CD14-positive monocyte (primary cell): ENCODE results near the gene SPESP1. TPM values are rescaled to one million over a fixed set of nuclear protein-coding genes. Genes with fewer than 3 reads are reported as not detected.

Source experiments
- DNase-seq, 3 donors: peaks; one replicate each; pipeline ENCODE4 v3.0.0-alpha.2; 2011 to 2022
- H2AFZ ChIP-seq: 2 replicates; pipeline ENCODE4 v1.6.0; 2012; ENCODE audit warnings: mild to moderate bottlenecking, low read depth, low read length, inconsistent platforms; ENCODE audit not compliant: insufficient read depth, poor library complexity, severe bottlenecking
- H3K27ac ChIP-seq, 2 donors: 1 replicate in 1 of 2; 2 replicates in 1 of 2; pipeline ENCODE4 v1.5.1; 2012 to 2013; ENCODE audit warnings: low read length in 2 of 2, control low read depth in 1 of 2, inconsistent platforms in 1 of 2, low read depth in 1 of 2, mild to moderate bottlenecking in 1 of 2
- H3K27me3 ChIP-seq, 2 donors: one replicate each; pipeline versions ENCODE4 v1.6.0 to v1.6.1; 2011 to 2013; ENCODE audit warnings: low read length in 2 of 2; ENCODE audit not compliant: control insufficient read depth in 2 of 2, insufficient read depth in 2 of 2
- H3K36me3 ChIP-seq, 2 donors: replicated peaks in 1 of 2; 1 replicate in 1 of 2; 2 replicates in 1 of 2; pipeline versions ENCODE4 v1.5.1 to v1.6.1; 2012 to 2013; ENCODE audit warnings: low read length in 2 of 2, control low read depth in 1 of 2, inconsistent platforms in 1 of 2, mild to moderate bottlenecking in 1 of 2; ENCODE audit not compliant: insufficient read depth in 2 of 2, control insufficient read depth in 1 of 2
- H3K4me1 ChIP-seq, 2 donors: 1 replicate in 1 of 2; 2 replicates in 1 of 2; pipeline versions ENCODE4 v1.5.1 to v1.6.1; 2012 to 2013; ENCODE audit warnings: low read length in 2 of 2, control low read depth in 1 of 2, inconsistent platforms in 1 of 2, mild to moderate bottlenecking in 1 of 2, moderate library complexity in 1 of 2; ENCODE audit not compliant: insufficient read depth in 2 of 2, control insufficient read depth in 1 of 2
- H3K4me2 ChIP-seq: replicated peaks from 2 replicates; pipeline ENCODE3; 2012; ENCODE audit warnings: low read length, moderate library complexity, mild to moderate bottlenecking; ENCODE audit not compliant: poor library complexity, severe bottlenecking; ENCODE audit errors: extremely low read depth
- H3K4me3 ChIP-seq, 3 experiments: fragments of 200-600 bp in 1 of 3; sonication (generic) in 1 of 3; replicated peaks in 1 of 3; 1 replicate in 2 of 3; 2 replicates in 1 of 3; pipeline ENCODE4 v1.5.1; 2011 to 2013; ENCODE audit warnings: low read length in 3 of 3, mild to moderate bottlenecking in 3 of 3, control low read depth in 2 of 3, low read depth in 2 of 3, inconsistent platforms in 1 of 3, moderate library complexity in 1 of 3
- H3K79me2 ChIP-seq: 2 replicates; pipeline ENCODE4 v1.6.0; 2012; ENCODE audit warnings: mild to moderate bottlenecking, control low read depth, inconsistent platforms, low read length, moderate library complexity; ENCODE audit not compliant: insufficient read depth
- H3K9ac ChIP-seq: 2 replicates; pipeline ENCODE4 v1.6.0; 2017; ENCODE audit warnings: low read length, mild to moderate bottlenecking; ENCODE audit not compliant: insufficient read depth, poor library complexity, severe bottlenecking
- H3K9me3 ChIP-seq, 2 donors: replicated peaks in 1 of 2; 1 replicate in 1 of 2; 2 replicates in 1 of 2; pipeline versions ENCODE4 v1.5.1 to v1.6.1; 2012 to 2013; ENCODE audit warnings: low read length in 2 of 2, control low read depth in 1 of 2; ENCODE audit not compliant: control insufficient read depth in 1 of 2, insufficient read depth in 1 of 2
- H4K20me1 ChIP-seq: 2 replicates; pipeline ENCODE4 v1.6.0; 2012; ENCODE audit warnings: mild to moderate bottlenecking, low read length, control low read depth, moderate library complexity; ENCODE audit not compliant: insufficient read depth
- H3K27ac Mint-ChIP-seq, 7 donors: one replicate each; pipeline ENCODE4 v1.8.0; 2020; ENCODE audit warnings: mild to moderate bottlenecking in 7 of 7, mixed read lengths in 7 of 7, moderate library complexity in 6 of 7, inconsistent platforms in 2 of 7
- H3K27me3 Mint-ChIP-seq, 3 donors: one replicate each; pipeline ENCODE4 v1.8.0; 2021 to 2022; ENCODE audit warnings: low read depth in 3 of 3, mild to moderate bottlenecking in 3 of 3, mixed read lengths in 3 of 3, moderate library complexity in 3 of 3, inconsistent platforms in 1 of 3
- H3K36me3 Mint-ChIP-seq, 2 donors: one replicate each; pipeline ENCODE4 v1.8.0; 2020; ENCODE audit warnings: mixed read lengths in 2 of 2, inconsistent platforms in 1 of 2, mild to moderate bottlenecking in 1 of 2
- H3K4me1 Mint-ChIP-seq: one replicate; pipeline ENCODE4 v1.8.0; 2020; ENCODE audit warnings: mild to moderate bottlenecking, mixed read lengths
- H3K4me3 Mint-ChIP-seq, 2 donors: one replicate each; pipeline ENCODE4 v1.8.0; 2020; ENCODE audit warnings: mild to moderate bottlenecking in 2 of 2, mixed read lengths in 2 of 2, moderate library complexity in 1 of 2
- H3K9me3 Mint-ChIP-seq, 7 donors: one replicate each; pipeline ENCODE4 v1.8.0; 2020 to 2022; ENCODE audit warnings: mixed read lengths in 7 of 7, mild to moderate bottlenecking in 6 of 7, moderate library complexity in 6 of 7, inconsistent platforms in 2 of 7
- CTCF ChIP-seq: fragments of 200-600 bp; IDR thresholded peaks from one replicate; pipeline ENCODE4 v1.8.0; 2022; ENCODE audit warnings: antibody characterized with exemption, mild to moderate bottlenecking
- WGBS: methylation state at CpG from one replicate; pipeline ENCODE4 v1.1.5; 2013; ENCODE audit warnings: missing lambda C conversion rate; ENCODE audit not compliant: insufficient coverage; 5-methylcytosine and 5-hydroxymethylcytosine counted together
- intact Hi-C, 2 donors: fragments of 100-400 bp; cut with micrococcal nuclease; formaldehyde crosslinking; loops; one replicate each; pipeline versions ENCODE4 v1.15.0 to v1.15.1; 2023
- polyA plus RNA-seq, 3 donors: library from polyadenylated mRNA; depleted of rRNA in 1 of 3; unstranded in 2 of 3; stranded (reverse) in 1 of 3; fragments of 300-500 nt in 2 of 3; fragments of >200 nt in 1 of 3; fragmentation: Illumina TruSeq in 2 of 3; gene quantifications; 1 replicate in 2 of 3; 2 replicates in 1 of 3; pipeline ENCODE4 v1.2.3, GENCODE V29; 2012 to 2021

SPESP1 gene
- polyA plus RNA-seq, 3 donors = 0.17 to 0.86 (median 0.47) TPM

DNA sequence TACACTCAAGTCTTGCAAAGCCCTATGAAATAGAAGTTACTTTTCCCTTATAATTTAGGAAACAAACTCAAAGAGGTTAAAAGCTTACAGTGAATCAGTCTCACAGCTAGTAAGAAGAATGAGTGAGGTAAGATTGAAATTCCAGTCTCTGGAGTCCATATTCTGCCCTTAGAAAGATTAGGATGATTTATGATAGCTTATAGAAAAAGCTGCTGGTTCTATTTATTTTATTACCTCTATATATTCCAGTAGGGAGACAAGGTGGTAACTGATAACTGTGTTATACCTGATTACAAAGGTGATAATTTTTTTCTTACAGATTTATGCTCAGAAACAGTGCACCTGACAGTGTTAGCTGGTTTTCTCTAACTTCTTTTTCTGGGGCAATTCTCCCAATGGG is 34.1 kb upstream of the SPESP1 start:
- H3K36me3 Mint-ChIP-seq = no peaks in the 10 kb centered on the region
- H3K27ac Mint-ChIP-seq = no peak overlapping the region
- H3K9me3 Mint-ChIP-seq = peaks cover 0 to 3% (median 0%) of the 10 kb centered on the region in 7 donors
- no peaks in the 10 kb centered on the region for H3K36me3 ChIP-seq
- intact Hi-C loops = no loop called here
- peaks cover 4 to 16% (median 13%) of the 10 kb centered on the region in 3 donors for H3K27me3 Mint-ChIP-seq
- H3K9ac ChIP-seq = no peak overlapping the region
- no peak for DNase-seq
- H3K4me1 ChIP-seq = no peaks in the 10 kb centered on the region
- no peak overlapping the region for H3K4me2 ChIP-seq
- no peak overlapping the region for H3K27ac ChIP-seq
- H3K4me1 Mint-ChIP-seq = no peaks in the 10 kb centered on the region
- H4K20me1 ChIP-seq = no peaks in the 10 kb centered on the region
- no peak overlapping the region for H3K4me3 Mint-ChIP-seq
- H3K4me3 ChIP-seq = no peak overlapping the region
- no peak for TF ChIP-seq CTCF
- H2AFZ ChIP-seq = no peak overlapping the region
- H3K79me2 ChIP-seq = no peaks in the 10 kb centered on the region
- H3K27me3 ChIP-seq = no peaks in the 10 kb centered on the region
- no peaks in the 10 kb centered on the region for H3K9me3 ChIP-seq

DNA sequence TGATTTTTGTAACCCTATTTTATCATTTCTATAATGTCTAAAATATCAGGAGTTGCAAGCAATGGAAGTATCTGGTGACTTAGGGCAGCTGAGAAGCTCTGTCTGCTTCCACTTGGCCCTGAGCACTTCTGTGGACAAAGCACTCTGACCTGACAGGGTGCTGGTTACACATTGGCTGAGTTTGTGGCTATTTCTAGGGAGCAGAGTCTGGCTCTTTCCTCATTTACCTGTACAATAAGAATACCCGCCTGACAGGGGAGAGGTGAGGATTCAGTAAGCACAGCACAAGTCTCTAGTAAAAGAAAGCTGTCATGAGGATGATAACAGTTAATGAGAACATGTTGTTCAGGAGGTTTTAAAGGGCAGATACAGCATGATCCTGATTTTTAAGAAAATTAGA is 33.3 kb upstream of the SPESP1 start:
- H3K36me3 ChIP-seq = no peaks in the 10 kb centered on the region
- peaks cover 0 to 3% (median 0%) of the 10 kb centered on the region in 7 donors for H3K9me3 Mint-ChIP-seq
- no peak overlapping the region for H3K4me3 ChIP-seq
- no peak overlapping the region for H3K4me2 ChIP-seq
- no peak overlapping the region for H2AFZ ChIP-seq
- H3K4me1 ChIP-seq = no peaks in the 10 kb centered on the region
- no peak for TF ChIP-seq CTCF
- no peaks in the 10 kb centered on the region for H4K20me1 ChIP-seq
- no peaks in the 10 kb centered on the region for H3K79me2 ChIP-seq
- no peak overlapping the region for H3K4me3 Mint-ChIP-seq
- no peak for DNase-seq
- H3K27me3 ChIP-seq = no peaks in the 10 kb centered on the region
- H3K9ac ChIP-seq = no peak overlapping the region
- no peaks in the 10 kb centered on the region for H3K9me3 ChIP-seq
- H3K4me1 Mint-ChIP-seq = no peaks in the 10 kb centered on the region
- WGBS = no CpG with 5 or more reads among the region's 1 CpG
- no peaks in the 10 kb centered on the region for H3K36me3 Mint-ChIP-seq
- intact Hi-C loops = no loop called here
- peaks cover 4 to 17% (median 15%) of the 10 kb centered on the region in 3 donors for H3K27me3 Mint-ChIP-seq
- H3K27ac Mint-ChIP-seq = no peak overlapping the region
- H3K27ac ChIP-seq = no peak overlapping the region
